Right renal cortex interstitium (tissue), 3 donors: ENCODE data around the gene GYG1. TPM values are rescaled to one million over a fixed set of nuclear protein-coding genes. Genes with fewer than 3 reads are reported as not detected.
A peak's percentile ranks its signal among the peaks of the same experiment; 100 is the strongest.
"Not testable (repeated sequence)": the region's sequence is repeated elsewhere in the genome, so short reads cannot be mapped to it uniquely, and the experiment has no call there.

Experiments used
- DNase-seq, 3 donors: peaks; one replicate each; pipeline ENCODE4 v3.0.0-alpha.2; 2013; ENCODE audit warnings: low read depth in 3 of 3, low spot score in 2 of 3
- polyA plus RNA-seq, 3 donors: library from polyadenylated mRNA; unstranded; fragments of 120-200 nt; gene quantifications; one replicate each; pipeline ENCODE4 v1.2.1, GENCODE V29; 2013; ENCODE audit not compliant: insufficient read length in 3 of 3

Gene GYG1
- polyA plus RNA-seq, 3 donors = 29.1 to 31.9 (median 30.4) TPM

- DNase-seq = no peak
Observed at GRCh38 chr3:148981273-148981672, 10.1 kb upstream of the GYG1 start.

- DNase-seq = not testable (repeated sequence)
Observed at GRCh38 chr3:148987551-148987950, 3.8 kb upstream of the GYG1 start.

GRCh38 chr3:148990236-148990635 lies 1.1 kb upstream of the GYG1 start:
- no peak for DNase-seq

GRCh38 chr3:148992027-148992634 lies 791 bp downstream of the GYG1 start:
- peak in 1 of 3 donors; percentile 13 for DNase-seq

GRCh38 chr3:148992635-148993255 lies 1.4 kb downstream of the GYG1 start:
- no peak for DNase-seq

GRCh38 chr3:148997623-148998022 lies 6.3 kb downstream of the GYG1 start:
- no peak for DNase-seq

- DNase-seq = no peak
Observed at GRCh38 chr3:148998297-148998696, 7.0 kb downstream of the GYG1 start.

- no peak for DNase-seq
Observed at GRCh38 chr3:148998715-148999423, 7.5 kb downstream of the GYG1 start.

GRCh38 chr3:148999806-149000205 lies 8.5 kb downstream of the GYG1 start:
- DNase-seq = no peak

- no peak for DNase-seq
Observed at GRCh38 chr3:149000206-149000745, 8.9 kb downstream of the GYG1 start.

- no peak for DNase-seq
Observed at GRCh38 chr3:149001727-149002126, 10.4 kb downstream of the GYG1 start.

GRCh38 chr3:149003653-149004305 lies 12.4 kb downstream of the GYG1 start:
- DNase-seq = no peak

- DNase-seq = no peak
Observed at GRCh38 chr3:149004622-149005021, 13.3 kb downstream of the GYG1 start.

- no peak for DNase-seq
Observed at GRCh38 chr3:149005416-149005815, 14.1 kb downstream of the GYG1 start.

GRCh38 chr3:149007567-149008257 lies 16.4 kb downstream of the GYG1 start:
- no peak for DNase-seq

GRCh38 chr3:149009732-149010131 lies 18.4 kb downstream of the GYG1 start:
- DNase-seq = no peak

GRCh38 chr3:149010504-149010951 lies 19.2 kb downstream of the GYG1 start:
- DNase-seq = no peak

- DNase-seq = no peak
Observed at GRCh38 chr3:149010966-149011365, 19.6 kb downstream of the GYG1 start.

GRCh38 chr3:149011676-149012075 lies 20.3 kb downstream of the GYG1 start:
- DNase-seq = no peak

GRCh38 chr3:149013726-149014125 lies 22.4 kb downstream of the GYG1 start:
- DNase-seq = no peak

GRCh38 chr3:149015393-149015792 lies 24.1 kb downstream of the GYG1 start:
- DNase-seq = no peak
